ENCODE results near the gene NISCH.

- TF ChIP-seq CTCF (IDR thresholded peaks at IDR 0.05; ENCODE audit: low read depth, low read length, poor library complexity, severe bottlenecking) (no peak), EZH2phosphoT487 (IDR thresholded peaks at IDR 0.05; ENCODE audit: borderline replicate concordance, low read length) (no peak)
Observed at GRCh38 chr3:52458770-52459545, 3.6 kb downstream of the NISCH start.

Data from DOHH2 (cell line).